RWPE2 (cell line): ENCODE results near the gene GATB.

Experiments
- ATAC-seq: fragments of 200-7000 bp; cut with Tn5 transposase; 3 replicates; pipeline ENCODE4 v1.9.1; 2021; ENCODE audit warnings: low read depth
- DNase-seq: peaks from one replicate; pipeline ENCODE4 v3.0.0-alpha.2; 2020; ENCODE audit warnings: low spot score
- H3K27ac ChIP-seq: fragments of 450-650 bp; 2 replicates; pipeline ENCODE4 v1.5.1; 2017; ENCODE audit warnings: mild to moderate bottlenecking; ENCODE audit not compliant: poor library complexity, severe bottlenecking
- H3K27me3 ChIP-seq: fragments of 250-450 bp; sonication (Bioruptor Pico); 2 replicates; pipeline ENCODE4 v1.5.1; 2021; ENCODE audit warnings: mild to moderate bottlenecking, moderate library complexity; ENCODE audit not compliant: insufficient read depth, poor library complexity, severe bottlenecking
- H3K36me3 ChIP-seq: fragments of 250-450 bp; sonication (Bioruptor Pico); 2 replicates; pipeline ENCODE4 v1.5.1; 2020; ENCODE audit warnings: low read depth, mild to moderate bottlenecking, moderate library complexity
- H3K4me1 ChIP-seq: fragments of 250-450 bp; sonication (Bioruptor Pico); 2 replicates; pipeline ENCODE4 v1.5.1; 2021; ENCODE audit warnings: mild to moderate bottlenecking, moderate library complexity; ENCODE audit not compliant: insufficient read depth, poor library complexity, severe bottlenecking
- H3K4me3 ChIP-seq: fragments of 250-450 bp; sonication (Bioruptor Pico); 2 replicates; pipeline ENCODE4 v1.5.1; 2021; ENCODE audit warnings: mild to moderate bottlenecking, moderate library complexity; ENCODE audit not compliant: severe bottlenecking
- H3K9me3 ChIP-seq: fragments of 250-450 bp; sonication (Bioruptor Pico); 2 replicates; pipeline ENCODE4 v1.5.1; 2021; ENCODE audit warnings: mild to moderate bottlenecking, moderate library complexity; ENCODE audit not compliant: severe bottlenecking
- CTCF ChIP-seq: fragments of 450-650 bp; IDR thresholded peaks from one replicate; pipeline ENCODE4 v1.5.1; 2017; ENCODE audit warnings: mild to moderate bottlenecking, moderate library complexity; ENCODE audit not compliant: poor library complexity, severe bottlenecking

The GATB gene

DNA sequence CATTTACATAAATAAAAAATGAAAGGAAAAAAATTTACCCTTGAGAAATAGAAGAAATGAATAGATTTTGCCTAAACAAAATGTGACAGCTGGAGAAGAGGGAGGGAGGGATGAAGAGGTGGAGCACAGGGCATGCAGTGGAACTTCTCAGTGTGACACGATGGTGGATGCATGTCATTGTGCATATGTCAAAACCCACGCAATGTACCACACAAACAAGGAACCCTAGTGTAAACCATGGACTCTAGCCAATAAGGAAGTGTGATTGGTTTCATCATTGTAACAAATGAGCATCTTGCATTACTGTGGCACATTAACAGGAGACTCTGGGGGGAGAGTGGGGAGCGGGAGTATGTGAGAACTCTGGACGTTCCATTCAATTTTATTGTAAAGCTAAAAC, 58.6 kb downstream of the GATB start:
- Histone ChIP-seq H3K36me3 (peaks cover 12% of the 10 kb centered on the region; the same call in 1 of the 2 replicates), H3K4me3 (no peak overlapping the region), H3K4me1 (no peaks in the 10 kb centered on the region), H3K27ac (no peak overlapping the region), H3K27me3 (no peaks in the 10 kb centered on the region), H3K9me3 (no peaks in the 10 kb centered on the region)
- DNase-seq, result no peak
- no peak for ATAC-seq
- TF ChIP-seq CTCF, result no peak

DNA sequence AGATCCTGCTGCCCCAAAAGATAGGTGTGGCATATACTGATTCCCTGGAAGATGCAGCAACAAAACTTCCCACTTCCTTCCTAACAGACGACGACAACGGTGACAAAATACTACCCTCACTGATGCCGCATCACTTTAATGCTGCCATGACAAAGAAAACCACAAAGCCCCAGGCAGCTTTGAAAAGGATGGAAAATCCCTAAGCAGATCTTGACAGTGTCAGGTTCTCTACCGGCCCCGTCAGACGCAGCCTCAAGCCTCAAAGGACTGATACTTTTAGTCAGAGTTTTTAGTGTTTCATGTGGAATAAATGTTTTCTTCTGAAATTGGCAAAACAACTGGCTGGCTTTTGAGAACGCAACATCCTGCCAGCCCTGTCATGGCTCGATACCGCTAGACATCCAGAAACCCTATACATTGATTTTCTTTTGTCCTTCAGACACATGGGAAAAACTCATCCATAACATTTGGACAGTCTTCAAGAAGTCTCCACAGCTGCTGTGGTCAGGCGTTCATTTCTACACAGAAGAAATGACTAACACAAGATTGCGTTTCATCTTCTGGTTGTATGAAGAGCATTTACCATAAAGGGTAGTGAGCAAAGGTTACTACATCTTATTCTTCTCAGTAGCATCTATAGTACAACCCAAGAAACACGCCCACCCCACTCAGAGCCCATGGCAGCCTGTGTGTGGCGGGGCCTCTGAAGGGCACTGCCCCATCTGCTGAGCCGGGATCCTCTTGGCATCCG, 60.1 kb downstream of the GATB start:
- no peak for DNase-seq
- Histone ChIP-seq H3K4me3 (no peak overlapping the region), H3K9me3 (no peaks in the 10 kb centered on the region), H3K4me1 (no peaks in the 10 kb centered on the region), H3K27me3 (no peaks in the 10 kb centered on the region), H3K36me3 (peaks cover 12% of the 10 kb centered on the region; the same call in 1 of the 2 replicates), H3K27ac (no peak overlapping the region)
- ATAC-seq, result no peak
- TF ChIP-seq CTCF, result no peak

- DNase-seq (no peak), ATAC-seq (no peak)
- H3K27me3 ChIP-seq, result no peaks in the 10 kb centered on the region
- no peak overlapping the region for H3K4me3 ChIP-seq
- no peaks in the 10 kb centered on the region for H3K9me3 ChIP-seq
- H3K27ac ChIP-seq, result no peak overlapping the region
- H3K36me3 ChIP-seq, result peaks cover 7% of the 10 kb centered on the region; the same call in 1 of the 2 replicates
- no peak for TF ChIP-seq CTCF
- no peaks in the 10 kb centered on the region for H3K4me1 ChIP-seq
Measured at GRCh38 chr4:151698213-151698612, 62.6 kb downstream of the GATB start.

- Histone ChIP-seq H3K4me1 (no peaks in the 10 kb centered on the region), H3K9me3 (no peaks in the 10 kb centered on the region), H3K4me3 (no peak overlapping the region), H3K27me3 (no peaks in the 10 kb centered on the region), H3K27ac (no peak overlapping the region), H3K36me3 (no peaks in the 10 kb centered on the region)
- DNase-seq (no peak), ATAC-seq (no peak)
- TF ChIP-seq CTCF, result no peak
Measured at GRCh38 chr4:151694961-151695720, 65.7 kb downstream of the GATB start.
